Measurements from ENCODE around the gene PDE4B.
"Not testable (repeated sequence)": the region's sequence is repeated elsewhere in the genome, so short reads cannot be mapped to it uniquely, and the experiment has no call there.

PDE4B gene

DNA sequence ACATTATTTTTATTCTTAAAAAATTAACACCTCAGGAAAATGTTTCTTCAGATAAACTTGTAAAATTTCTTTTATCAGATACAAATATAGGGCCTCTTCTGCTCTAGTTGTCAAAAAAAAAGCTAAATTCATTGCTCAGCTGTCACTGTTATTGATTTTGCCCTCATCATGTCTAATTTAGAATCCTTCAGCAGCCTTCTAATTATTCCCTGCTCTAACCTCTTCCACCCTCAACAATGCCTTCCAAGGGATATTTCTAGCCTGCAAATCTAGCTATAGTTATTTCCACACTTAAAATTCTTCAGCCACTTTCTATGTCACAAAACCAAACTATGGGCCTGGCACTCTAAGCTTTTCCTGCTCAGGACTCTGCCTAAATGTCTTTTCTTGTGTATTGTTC, 25.2 kb downstream of the PDE4B start:
- no peak for DNase-seq

DNA sequence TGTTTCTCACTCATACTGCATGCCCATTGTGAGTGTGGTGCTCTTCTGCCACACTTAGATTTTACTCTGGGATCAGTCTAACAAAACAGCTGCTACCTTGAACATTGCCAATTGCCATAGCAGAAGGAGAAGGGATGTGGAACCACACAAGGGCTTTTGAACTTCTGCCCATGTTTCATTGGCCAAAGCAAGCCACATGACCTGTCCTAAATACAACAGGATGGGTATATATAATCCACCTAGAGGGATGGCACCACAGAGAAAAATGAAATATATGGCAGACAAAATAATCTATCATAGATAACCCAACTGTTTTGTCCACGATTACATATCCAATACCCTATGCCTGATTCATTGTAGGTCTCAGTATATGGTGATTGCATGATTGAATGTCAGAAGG, 26.3 kb downstream of the PDE4B start:
- no peak for DNase-seq

DNA sequence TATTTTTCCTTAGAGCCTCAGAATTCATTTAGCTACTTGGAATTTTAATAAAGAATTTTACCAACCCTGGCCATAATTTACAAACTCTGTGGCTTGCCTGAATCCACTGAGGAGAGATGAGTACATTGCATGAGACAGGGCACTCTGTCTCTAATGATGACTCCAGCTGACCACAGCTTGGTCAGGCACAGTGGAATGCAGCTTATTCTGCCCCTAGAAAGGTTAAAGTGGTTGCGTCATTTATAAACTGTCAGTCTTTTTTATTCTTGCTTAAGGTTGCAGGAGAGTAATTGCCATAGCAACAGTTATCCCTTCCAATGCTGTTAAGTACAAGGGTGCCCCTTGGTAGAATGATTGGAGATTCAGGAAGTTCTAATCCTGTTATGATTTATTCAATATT, 28.3 kb downstream of the PDE4B start:
- DNase-seq, result no peak

DNA sequence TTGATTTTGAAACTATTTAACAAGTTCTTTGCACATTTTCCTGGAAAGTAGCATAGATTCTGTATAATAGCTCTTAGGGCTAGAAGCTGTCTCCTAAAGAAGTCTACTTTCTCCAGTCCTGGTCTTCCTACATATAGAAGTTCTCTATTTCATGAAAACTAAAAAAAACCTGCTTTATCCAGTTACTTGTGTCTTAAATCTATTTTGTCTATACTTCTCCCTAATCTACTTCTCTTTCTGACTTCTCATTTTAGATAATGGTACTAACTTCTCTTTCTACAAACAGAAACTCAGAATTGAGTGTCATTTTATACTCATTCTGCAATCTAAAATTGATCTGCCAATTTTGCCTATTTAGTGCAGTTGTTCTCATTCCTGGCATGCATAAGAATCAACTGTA, 28.7 kb downstream of the PDE4B start:
- no peak for DNase-seq

DNA sequence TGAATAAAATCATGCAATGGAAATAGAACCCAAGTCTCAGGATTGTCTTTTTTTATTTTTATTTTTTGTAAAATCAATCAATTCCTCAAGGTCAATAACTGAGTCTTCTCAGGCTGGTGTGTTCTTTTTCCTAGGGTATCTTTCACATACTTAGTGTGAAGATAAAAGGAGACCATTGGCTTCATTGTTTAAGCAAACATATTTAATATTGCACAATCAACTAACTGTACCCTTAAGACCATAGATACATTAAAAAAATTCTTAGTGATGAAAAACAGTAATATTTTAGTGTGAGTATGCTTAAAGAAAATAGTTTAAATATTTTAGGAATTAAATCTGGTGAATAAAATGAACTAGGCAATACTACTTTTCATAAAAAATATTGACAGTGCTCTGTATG, 31.4 kb downstream of the PDE4B start:
- DNase-seq, result no peak

DNA sequence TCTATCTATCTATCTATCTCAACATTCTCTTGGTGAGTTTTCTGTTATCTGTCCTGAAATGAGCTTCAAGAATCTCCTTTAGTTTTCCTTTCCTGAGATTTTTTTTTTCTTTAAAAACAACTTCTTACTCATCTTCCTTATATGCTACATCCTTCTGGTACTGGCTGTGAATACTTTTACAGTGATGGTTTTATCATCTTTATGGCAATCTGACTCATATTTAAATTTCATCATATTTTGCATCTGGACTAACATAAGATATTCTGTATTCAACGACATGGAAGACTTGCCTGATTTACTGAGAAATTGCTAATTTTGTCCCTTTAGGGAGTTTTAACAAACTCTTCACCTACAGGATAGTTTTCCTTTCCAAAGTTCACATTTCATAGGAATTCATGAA, 33.0 kb downstream of the PDE4B start:
- no peak for DNase-seq

DNA sequence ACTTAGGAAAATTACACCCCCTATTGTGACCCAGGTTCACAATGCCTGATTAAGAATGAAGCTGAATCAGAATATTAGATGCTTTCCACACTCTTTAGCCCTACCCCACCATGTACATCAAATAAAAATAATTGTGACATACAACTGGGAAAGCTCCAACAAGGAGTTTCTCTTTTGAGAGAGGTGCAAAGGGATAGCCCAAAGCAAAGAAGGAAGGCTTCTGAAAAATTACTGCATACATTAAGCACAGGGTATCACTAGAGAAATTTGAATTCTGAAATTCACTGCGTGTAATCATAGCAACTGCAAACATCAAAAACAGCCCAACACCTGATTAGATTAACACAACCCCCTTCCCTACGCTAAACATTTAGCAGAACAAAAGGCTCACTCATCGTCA, 34.1 kb downstream of the PDE4B start:
- no peak for DNase-seq

DNA sequence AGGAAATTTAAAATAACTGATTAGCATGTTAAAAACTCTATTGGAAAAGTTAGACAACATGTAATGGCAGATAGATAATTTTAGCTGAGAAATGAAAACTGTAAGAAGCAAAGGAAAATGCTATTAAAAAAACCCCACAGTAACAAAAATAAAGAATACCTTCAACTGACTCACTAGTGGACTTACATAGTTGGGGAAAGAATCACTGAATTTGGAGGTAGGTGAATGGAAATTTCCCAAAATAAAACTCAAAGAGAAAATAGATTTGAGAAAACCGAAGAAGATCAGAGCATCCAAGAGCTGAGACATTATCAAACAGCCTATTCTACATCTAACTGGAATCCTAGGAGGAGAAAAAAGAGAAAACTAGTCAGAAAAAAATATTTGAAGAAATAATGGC, 34.7 kb downstream of the PDE4B start:
- no peak for DNase-seq

DNA sequence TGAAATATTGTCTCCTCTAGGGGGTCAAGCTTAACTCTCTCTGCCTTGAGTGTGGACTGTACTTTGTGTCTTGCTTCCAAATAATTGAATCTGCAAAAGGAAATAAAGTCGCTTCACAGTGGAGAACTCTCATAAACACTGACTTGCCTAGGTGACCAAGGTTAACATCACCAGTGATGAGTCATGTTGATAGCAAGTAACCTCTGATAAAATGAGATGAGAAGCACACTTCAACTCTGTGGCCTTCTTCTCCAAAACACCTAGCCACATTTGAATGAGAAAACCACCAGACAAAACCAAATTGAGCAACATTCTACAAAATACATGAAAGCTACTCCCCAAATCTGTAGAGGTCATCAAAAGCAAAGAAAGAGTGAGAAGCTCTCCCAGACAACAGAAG, 37.6 kb downstream of the PDE4B start:
- DNase-seq, result no peak

DNA sequence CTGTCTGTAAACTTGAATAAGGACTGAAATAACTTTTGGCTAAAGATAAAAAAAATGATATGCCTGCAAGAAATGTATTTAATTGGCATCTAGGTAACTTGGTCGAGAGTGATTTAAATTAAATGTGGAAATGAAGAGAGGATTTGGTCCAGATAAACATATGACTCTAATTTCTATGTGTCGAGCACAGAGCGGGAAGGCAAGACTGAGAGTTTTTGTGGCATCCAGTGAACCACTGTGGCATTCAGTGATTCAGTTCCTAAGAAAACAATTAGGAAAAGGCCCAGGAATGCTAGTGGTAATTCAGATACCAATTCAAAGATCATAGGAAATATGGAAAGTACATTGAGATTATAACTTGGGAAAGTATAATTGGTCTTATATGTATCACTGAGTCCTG, 39.6 kb downstream of the PDE4B start:
- DNase-seq, result no peak

DNA sequence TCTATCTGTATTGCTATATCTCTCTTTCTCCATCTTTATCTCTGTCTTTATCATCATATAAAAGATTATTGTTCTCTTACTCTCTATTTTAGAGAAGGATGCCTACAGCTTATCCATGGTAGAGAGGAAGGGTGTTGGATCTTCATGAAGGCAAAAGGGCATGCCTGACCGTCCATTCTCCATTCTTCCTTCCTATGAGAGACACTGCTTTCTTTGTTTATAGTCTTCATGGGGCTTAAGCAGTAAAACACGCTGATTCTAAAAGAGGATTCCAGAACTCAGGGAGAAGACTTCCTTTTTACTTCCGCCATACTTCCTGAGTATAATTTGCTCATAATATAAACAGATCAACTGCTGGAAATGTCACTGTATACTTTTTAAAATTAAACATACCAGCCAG, 44.0 kb downstream of the PDE4B start:
- no peak for DNase-seq

DNA sequence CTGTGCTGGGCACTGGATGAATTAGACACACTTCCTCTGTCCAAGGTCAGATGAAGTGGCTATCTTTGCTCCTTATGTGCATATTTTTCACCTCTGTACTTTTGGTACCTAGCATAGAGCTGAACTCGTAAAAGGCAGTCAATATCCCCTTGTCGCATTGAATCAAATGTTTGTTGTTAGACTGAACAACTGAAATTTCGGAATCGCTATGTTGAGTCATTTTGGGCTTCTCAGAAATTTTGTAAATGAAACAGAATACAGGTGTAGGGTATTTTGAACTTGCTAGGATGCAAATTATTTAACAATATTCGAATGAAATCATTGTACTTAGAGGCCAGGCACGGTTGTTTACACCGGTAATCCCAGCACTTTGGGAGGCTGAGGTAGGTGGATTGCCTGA, 48.0 kb downstream of the PDE4B start:
- DNase-seq, result no peak

DNA sequence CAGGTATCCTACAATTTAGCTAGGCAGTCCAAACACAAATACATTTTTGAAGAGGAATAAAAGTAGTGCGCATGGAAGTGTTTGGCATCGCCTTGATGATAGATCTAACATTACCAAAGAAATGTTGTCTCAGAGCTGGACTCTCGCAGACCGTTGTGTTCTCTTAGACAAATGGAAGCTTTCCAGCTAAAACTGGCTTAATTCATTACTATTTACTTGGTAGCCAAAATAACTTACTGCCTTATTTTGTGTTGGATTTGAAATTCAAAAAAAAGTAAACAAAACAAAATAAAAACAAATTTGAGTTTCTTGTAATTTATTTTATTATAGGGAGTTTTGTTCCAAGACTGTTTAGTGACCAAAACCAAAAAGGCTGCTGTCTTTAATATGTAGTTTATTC, 51.6 kb downstream of the PDE4B start:
- DNase-seq, result no peak

DNA sequence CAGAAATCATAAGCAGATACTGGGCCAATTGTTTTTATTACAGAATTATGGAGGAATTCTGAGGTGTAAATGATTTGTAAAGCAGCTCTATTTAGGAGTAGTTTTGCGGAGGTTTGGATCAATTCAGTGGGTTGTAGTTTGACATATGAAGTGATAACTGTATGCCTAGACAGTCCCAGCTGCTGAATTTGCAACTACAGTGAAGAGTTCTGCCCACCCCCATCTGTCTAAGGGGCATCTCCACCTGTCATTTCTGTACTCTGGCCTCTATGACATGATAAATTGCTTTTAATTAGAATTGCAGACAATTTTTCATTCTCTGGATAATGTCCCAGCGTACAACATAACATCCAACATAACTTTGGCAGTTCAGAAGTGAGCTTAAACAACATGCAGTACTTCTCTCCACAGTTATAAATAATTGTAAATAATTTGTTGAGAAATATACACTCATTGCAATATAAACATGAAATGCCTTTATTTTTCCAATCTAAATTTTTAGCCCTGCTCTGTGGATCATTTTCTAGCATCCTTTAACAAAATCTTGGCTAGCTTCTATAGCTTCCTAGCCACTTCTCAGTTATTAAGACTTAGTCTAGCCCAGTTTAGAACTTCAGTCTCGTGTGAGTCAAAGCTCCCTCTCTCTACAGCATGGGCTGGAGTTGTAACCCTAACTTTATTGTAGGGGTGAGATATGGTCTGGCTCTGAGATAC, 52.3 kb downstream of the PDE4B start:
- no peak for DNase-seq

DNA sequence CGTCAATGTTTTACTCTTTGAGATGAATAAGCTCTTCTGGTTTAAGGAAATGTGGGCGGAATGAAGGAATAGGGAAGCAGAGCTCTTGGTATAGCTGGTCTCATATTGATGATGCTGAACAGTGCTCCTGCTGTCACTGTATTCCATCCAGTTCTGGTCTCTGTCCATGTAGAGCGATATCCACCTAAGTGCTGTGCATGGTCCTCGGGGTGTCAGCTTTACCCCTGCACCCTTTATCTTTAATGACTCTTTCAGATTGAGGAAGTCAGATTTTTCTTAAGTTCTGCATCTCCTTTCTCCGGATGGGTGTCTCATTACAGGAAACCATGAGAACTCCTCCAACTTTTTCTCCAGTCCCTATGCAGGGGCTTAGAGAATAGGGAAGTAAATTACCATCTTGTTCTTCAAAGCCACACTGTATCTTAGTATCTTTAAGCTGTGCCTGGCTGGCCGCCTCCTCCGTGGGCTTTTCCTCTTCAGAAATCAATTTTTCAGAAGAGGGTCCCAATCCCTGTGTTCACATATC, 52.9 kb downstream of the PDE4B start:
- DNase-seq, result no peak

DNA sequence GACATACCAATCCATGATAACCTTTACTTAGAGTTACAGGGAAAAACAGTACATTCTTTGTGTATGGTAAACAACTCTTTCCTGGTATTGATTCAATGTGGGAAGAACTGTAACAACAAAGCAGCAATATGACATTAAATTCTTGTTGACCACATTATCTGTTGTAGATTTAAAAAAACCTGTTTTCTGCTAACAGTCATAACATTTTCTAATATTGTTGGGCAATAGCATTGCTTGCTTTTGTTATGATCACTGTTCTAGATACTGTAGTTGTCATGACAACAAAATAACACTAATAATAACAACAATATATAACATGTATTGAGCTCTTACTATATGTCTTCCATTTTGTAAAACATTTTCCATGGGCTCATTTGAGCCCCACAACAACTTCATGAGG, 54.2 kb downstream of the PDE4B start:
- no peak for DNase-seq

DNA sequence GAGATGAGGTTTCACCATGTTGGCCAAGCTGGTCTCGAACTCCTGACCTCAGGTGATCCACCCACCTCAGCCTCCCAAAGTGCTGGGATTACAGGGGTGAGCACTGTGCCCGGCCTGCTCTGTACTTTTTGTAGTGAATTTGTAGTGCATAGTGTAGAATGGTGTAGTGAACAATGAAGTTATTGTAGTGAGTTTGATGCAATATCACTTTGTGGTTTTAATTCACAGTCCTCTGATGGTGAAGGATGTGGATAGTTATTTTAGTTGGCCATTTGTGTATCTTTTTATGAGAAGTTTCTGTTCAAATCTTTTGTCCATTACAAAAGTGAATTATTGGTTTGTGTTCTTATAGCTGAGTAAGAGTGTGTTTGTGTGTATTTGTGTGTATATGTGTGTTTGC, 57.6 kb downstream of the PDE4B start:
- DNase-seq, result no peak

DNA sequence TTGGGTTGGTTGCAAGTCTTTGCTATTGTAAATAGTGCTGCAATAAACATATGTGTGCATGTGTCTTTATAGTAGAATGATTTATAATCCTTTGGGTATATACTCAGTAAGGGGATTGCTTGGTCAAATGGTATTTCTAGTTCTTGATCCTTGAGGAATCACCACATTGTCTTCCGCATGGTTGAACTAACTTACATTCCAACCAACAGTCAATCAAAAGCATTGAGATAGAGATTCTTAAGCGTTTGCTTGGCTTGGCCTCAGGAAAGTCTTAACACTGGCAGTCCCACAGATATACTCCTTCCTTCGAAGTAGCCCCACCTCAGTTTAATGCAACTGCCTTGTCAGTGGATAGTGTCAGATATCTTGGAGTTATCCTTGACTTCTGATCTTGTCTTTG, 63.9 kb downstream of the PDE4B start:
- DNase-seq, result not testable (repeated sequence)

DNA sequence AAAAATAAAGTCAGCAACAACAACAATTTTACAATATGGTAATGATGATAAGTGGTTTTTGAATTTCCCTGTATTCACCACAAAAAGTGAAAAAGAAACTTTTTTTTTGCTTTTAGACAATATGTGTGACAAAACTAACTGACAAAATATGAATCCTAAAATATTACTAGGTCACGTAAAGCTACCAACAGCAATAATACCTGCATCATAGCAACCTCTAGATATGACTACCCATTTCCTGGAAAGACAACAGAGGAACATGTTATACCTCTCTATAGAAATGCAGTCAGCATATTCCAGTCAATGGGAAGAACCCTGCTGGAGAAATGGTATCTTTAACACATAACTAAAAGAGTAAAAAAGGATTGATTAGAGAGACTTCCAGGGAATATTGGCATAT, 73.7 kb downstream of the PDE4B start:
- no peak for DNase-seq

DNA sequence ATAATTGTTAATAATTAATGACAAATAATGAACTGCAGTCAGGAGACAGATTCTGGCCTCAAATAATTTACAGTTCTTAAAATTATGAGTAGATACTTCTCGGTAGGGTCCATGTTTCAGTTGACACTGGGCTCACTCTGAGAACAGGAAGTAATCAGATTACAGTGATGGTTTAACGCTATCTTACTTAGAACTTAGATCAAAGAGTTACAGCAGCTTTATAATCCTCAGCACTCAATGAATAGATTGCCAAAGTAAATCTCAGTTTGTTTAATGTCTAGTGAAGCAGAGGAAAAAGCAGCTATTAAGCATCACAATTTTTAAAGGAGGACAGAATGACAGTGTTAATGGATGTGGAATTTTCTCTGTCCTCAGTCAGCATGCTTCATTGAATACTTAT, 79.6 kb downstream of the PDE4B start:
- DNase-seq, result no peak

DNA sequence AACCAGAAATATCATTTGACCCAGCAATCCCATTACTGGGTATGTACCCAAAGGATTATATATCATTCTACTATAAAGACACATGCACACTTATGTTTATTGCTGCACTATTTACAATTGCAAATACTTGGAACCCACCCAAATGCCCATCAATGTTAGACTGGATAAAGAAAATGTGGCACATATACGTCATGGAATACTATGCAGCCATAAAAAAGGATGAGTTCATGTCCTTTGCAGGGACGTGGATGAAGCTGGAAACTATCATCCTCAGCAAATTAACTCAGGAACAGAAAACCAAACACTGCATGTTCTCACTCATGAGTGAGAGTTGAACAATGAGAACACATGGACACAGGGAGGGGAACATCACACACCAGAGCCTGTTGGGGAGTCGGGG, 85.6 kb downstream of the PDE4B start:
- not testable (repeated sequence) for DNase-seq

DNA sequence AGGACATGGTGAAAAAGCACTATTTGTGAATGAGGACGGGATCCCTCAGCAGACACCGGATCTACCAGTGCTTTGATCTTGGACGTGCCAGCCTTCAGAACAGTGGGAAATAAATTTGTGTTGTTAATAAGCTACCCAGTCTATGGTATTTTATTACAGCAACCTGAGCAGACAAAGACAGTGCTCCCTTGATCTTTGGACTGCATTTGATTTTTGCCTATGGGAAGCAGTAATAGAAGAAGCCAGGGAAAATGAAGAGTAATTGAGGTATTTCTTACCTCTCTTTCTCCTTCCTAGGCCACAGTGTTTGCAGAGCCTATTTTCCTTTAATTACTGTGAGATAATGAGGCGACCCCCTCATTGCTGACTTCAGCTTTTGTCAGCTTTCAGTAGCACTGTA, 87.9 kb downstream of the PDE4B start:
- no peak for DNase-seq

DNA sequence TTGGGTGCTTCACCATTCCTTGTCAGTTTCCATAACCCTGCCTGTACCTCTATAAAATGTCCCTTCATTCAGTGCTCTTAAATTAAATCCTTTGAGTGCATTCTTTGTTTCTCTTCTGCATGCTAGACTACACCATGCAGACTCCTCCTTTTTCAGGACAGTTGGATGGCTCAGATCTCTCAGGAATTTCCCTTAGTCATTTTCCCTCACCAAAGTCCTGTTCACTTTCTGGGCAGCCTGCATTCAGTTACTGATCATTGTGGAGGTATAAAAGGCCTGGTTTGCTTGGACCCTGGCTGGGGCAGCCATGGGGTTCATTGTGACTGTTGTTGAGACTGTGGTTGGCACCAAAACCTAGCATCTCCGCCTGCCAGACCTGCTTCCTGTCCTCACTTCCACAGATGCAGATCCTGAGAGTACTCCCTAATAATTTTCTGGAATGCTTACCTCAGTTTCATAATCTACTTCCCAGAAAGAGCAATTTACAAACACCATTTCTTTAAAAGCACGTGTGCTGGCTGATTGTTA, 88.4 kb downstream of the PDE4B start:
- DNase-seq, result no peak

DNA sequence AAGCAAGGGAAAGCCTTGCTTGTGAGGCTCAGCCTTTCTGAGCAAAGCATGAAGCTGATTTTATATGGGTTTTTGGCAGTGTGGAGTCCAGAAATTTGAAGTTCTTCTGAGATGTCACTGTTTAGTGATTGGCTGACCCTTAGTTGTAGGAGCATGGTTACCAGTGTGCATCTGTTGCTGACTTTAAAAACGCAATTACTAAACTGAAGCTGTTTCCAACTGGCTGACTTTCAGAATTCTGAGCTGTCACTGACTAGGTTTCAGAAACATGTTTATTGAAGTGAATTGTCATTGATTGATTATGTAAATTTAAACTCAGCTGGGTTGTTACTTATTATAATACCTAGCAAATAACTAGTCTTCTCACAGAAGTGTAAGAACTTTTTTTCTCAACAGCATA, 89.4 kb downstream of the PDE4B start:
- no peak for DNase-seq

DNA sequence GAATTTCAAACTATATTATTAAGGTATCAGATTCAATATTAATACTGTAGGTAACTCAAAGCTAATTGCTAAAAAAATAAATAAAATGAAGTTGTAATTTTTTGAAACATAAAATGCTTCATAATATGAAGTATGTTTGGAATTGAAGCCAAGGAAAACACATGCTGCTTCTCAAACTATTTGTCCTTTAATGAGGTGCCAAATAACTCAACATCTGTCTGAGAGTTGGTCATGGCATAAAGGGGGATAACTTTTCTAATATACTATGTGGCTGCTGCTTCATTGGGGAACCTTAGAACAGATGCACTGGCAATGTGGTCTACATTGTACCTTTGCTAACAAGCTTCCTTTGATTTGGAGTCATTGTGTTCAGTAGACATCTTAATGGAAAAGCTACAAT, 96.7 kb downstream of the PDE4B start:
- DNase-seq, result no peak
